HG03066 (cell line): Measurements from ENCODE around the gene LRRN3.

Experiments used
- ATAC-seq: cut with Tn5 transposase; IDR thresholded peaks from one replicate; pipeline ENCODE4 v1.9.1; 2021; ENCODE audit warnings: low read depth; ENCODE audit not compliant: unreplicated experiment

The LRRN3 gene

GRCh38 chr7:111076205-111076604 is 14.7 kb upstream of the LRRN3 start:
- ATAC-seq = no peak

GRCh38 chr7:111077001-111077400 is 13.9 kb upstream of the LRRN3 start:
- no peak for ATAC-seq

- ATAC-seq = no peak
Measured at GRCh38 chr7:111080495-111081105, 10.3 kb upstream of the LRRN3 start.

- no peak for ATAC-seq
Measured at GRCh38 chr7:111081546-111082267, 9.2 kb upstream of the LRRN3 start.

- no peak for ATAC-seq
Measured at GRCh38 chr7:111082351-111082750, 8.6 kb upstream of the LRRN3 start.

- ATAC-seq = peak; percentile 98
Measured at GRCh38 chr7:111083413-111083812, 7.5 kb upstream of the LRRN3 start.

GRCh38 chr7:111085356-111085755 is 5.6 kb upstream of the LRRN3 start:
- no peak for ATAC-seq

- no peak for ATAC-seq
Measured at GRCh38 chr7:111086532-111086931, 4.4 kb upstream of the LRRN3 start.

GRCh38 chr7:111088328-111088727 is 2.6 kb upstream of the LRRN3 start:
- ATAC-seq = no peak

GRCh38 chr7:111089822-111090426 is 1.0 kb upstream of the LRRN3 start:
- peak; percentile 38 for ATAC-seq

GRCh38 chr7:111091593-111092358 is 849 bp downstream of the LRRN3 start:
- ATAC-seq = peak; percentile 11

- ATAC-seq = peak; percentile 59
Measured at GRCh38 chr7:111092406-111093236, 1.7 kb downstream of the LRRN3 start.

- ATAC-seq = no peak
Measured at GRCh38 chr7:111093496-111093895, 2.6 kb downstream of the LRRN3 start.

GRCh38 chr7:111094419-111094818 is 3.5 kb downstream of the LRRN3 start:
- no peak for ATAC-seq

- no peak for ATAC-seq
Measured at GRCh38 chr7:111096997-111097396, 6.1 kb downstream of the LRRN3 start.

GRCh38 chr7:111098011-111098925 is 7.3 kb downstream of the LRRN3 start:
- peak; percentile 85 for ATAC-seq

- ATAC-seq = no peak
Measured at GRCh38 chr7:111098926-111099250, 8.0 kb downstream of the LRRN3 start.

- ATAC-seq = no peak
Measured at GRCh38 chr7:111101856-111102646, 11.1 kb downstream of the LRRN3 start.

GRCh38 chr7:111103136-111103535 is 12.2 kb downstream of the LRRN3 start:
- ATAC-seq = no peak
